Effector CD8-positive, alpha-beta T cell (primary cell): ENCODE data around the gene ANAPC16.
"Not testable (repeated sequence)": the region's sequence is repeated elsewhere in the genome, so short reads cannot be mapped to it uniquely, and the experiment has no call there.

ENCODE experiments used
- DNase-seq: peaks from one replicate; lab custom pipeline; 2025; lab: John Stamatoyannopoulos, UW

Gene ANAPC16

DNA sequence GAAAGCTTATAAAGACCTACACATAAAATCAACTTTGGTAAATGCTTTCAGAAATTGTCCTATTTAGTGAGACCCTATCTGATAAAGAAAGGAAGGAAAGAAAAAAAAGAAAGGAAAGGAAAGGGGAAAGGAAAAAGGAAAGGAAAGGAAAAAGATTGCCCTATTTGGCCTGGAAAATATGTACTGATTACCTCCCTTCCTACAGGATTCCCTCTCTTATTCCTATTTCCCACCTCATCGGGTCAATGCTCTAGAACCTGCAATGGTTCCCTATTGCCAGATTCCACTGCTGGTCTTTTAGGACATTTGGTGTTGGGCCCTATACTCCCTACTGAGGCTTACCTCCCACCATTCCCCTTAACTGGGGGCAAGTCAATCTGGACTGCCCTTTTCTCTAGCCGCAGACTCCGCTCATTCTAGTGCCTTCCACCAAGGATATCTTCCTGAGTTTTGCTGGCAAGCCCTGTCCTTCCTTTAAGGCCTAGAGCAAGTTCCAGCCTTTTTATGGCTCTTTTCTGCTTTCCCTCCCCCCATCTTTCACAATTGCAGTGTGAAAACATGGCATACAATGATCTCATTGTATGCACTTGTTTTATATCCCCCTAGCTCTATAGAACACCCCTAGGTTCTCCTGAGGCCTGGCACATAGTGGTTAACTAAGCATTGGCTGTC lies 62.3 kb downstream of the ANAPC16 start:
- no peak for DNase-seq

DNA sequence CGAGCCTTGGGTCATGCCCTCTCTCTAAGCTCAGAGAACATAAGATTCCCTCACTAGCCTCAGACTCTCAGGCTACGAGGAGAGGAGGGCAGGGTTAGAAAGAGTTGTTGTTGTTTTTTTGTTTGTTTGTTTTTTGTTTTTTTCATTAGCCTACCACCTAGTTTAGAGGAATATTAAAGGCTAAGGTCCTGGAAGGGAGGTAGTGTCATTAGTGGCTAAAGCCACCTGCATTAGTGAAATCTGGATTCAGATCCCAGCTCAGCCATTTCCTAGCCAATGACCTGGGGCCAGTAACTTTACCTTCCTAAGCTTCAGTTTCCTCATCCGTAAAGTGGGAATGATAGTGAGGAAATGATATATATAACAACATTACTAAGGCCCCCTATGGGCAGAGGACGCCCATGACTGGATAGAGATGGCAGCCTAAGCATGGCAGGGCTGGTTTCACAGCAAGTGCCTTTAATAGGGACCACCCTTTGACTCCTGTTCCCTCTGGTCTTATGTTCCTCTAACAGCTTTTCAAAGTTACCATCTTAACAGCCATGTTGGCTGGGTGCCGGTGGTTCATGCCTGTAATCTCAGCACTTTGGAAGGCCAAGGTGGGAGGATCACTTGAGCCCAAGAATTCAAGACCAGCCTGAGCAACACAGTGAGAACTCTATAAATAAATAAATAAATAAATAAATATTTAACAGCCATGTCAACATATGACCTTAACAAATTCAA lies 63.0 kb downstream of the ANAPC16 start:
- no peak for DNase-seq

DNA sequence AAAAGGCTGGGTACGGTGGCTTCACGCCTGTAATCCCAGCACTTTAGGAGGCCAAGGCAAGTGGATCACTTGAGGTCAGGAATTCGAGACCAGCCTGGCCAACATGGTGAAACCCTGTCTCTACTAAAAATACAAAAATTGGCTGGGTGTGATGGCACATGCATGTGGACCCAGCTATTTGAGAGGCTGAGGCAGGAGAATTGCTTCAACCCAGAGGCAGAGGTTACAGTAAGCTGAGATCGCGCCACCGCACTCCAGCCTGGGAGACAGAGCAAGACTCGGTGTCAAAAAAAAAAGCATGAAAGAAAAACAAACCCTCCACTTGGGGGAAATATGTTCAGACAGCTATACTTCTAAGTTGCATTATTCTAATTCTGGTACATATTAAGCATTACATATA lies 63.8 kb downstream of the ANAPC16 start:
- DNase-seq: not testable (repeated sequence)

DNA sequence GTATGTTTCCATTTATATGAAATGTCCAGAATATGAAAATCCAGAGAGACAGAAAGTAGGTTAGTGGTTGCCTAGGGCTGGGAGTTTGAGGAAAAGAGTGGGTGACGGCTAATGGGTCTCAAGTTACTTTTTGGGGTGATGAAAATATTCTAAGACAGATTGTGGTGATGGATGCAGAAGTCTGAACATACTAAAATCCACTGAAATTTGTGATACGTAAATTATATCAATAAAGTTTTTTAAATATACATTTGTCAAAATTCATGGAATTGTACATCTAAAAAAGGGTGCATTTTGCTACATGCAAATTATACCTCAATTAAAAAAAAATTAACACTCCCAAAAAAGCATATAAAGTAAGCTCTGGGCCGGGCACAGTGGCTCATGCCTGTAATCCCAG lies 67.3 kb downstream of the ANAPC16 start:
- no peak for DNase-seq
